Measurements from ENCODE around the gene PRPSAP2. TPM values are rescaled to one million over a fixed set of nuclear protein-coding genes. Genes with fewer than 3 reads are reported as not detected.
A peak's percentile ranks its signal among the peaks of the same experiment; 100 is the strongest.

Gene PRPSAP2
- total and polyA plus RNA-seq, 2 of the 8 experiments (the other 6 are each of a cell fraction or from before 2014, with no cell fraction given): 28.7 to 50.5 TPM

- Histone ChIP-seq H3K4me1 (replicated peaks in 1 of 4; ENCODE audit: control insufficient read depth in 3 of 4, insufficient read depth in 4 of 4, low read length in 3 of 4) (peaks cover 0 to 5% (median 0%) of the 10 kb centered on the region in 4 experiments; a peak in 2 of 7 replicates), H2BK15ac (ENCODE audit: low read length) (no peak overlapping the region), H2BK120ac (replicated peaks; ENCODE audit: low read depth, low read length) (no peak overlapping the region), H2AK5ac (ENCODE audit: low read depth, low read length) (no peak overlapping the region), H4K5ac (ENCODE audit: insufficient read length, low read depth, low read length) (no peak overlapping the region), H3K23ac (ENCODE audit: insufficient read length) (no peak overlapping the region), H3K27me3 (replicated peaks in 1 of 4; ENCODE audit: control insufficient read depth in 3 of 4, extremely low read depth in 1 of 4, insufficient read depth in 3 of 4, low read length in 3 of 4) (no peaks in the 10 kb centered on the region), H3K14ac (ENCODE audit: insufficient read length) (no peak overlapping the region), H3K23me2 (ENCODE audit: low read depth, low read length) (no peaks in the 10 kb centered on the region), H3K27ac (ENCODE audit: low read depth, low read length) (no peak overlapping the region), H3K9me3 (ENCODE audit: insufficient read depth in 2 of 2, low read depth in 1 of 2, low read length in 1 of 2) (no peaks in the 10 kb centered on the region), H3K4ac (replicated peaks; ENCODE audit: insufficient read length, low read depth, low read length) (no peak overlapping the region), H2AFZ (ENCODE audit: low read length) (no peak overlapping the region), H4K20me1 (replicated peaks in 1 of 2; ENCODE audit: control insufficient read depth in 1 of 2, insufficient read depth in 2 of 2, low read length in 2 of 2) (no peaks in the 10 kb centered on the region), H3K56ac (replicated peaks; ENCODE audit: insufficient read length, low read depth, low read length) (peak overlapping the region; percentile 33), H3K79me1 (ENCODE audit: low read depth, low read length) (no peaks in the 10 kb centered on the region), H2BK12ac (ENCODE audit: low read depth, low read length) (no peak overlapping the region), H3K4me2 (ENCODE audit: insufficient read depth in 1 of 2, low read depth in 2 of 2, low read length in 2 of 2) (no peak overlapping the region), H3K18ac (ENCODE audit: extremely low read depth, low read length) (no peak overlapping the region), H3K9ac (replicated peaks in 1 of 4; ENCODE audit: extremely low read depth in 1 of 4, low read depth in 3 of 4, low read length in 3 of 4) (no peak overlapping the region), H2BK5ac (ENCODE audit: low read depth, low read length) (no peak overlapping the region), H3K36me3 (ENCODE audit: control insufficient read depth in 2 of 4, insufficient read depth in 4 of 4, low read length in 3 of 4) (no peaks in the 10 kb centered on the region), H2BK20ac (ENCODE audit: low read length) (no peak overlapping the region), H3K4me3 (ENCODE audit: extremely low read depth in 1 of 4, insufficient read depth in 2 of 4, low read depth in 3 of 4, low read length in 4 of 4) (no peak overlapping the region), H4K91ac (replicated peaks; ENCODE audit: insufficient read length, low read length) (no peak overlapping the region), H4K8ac (ENCODE audit: extremely low read depth, insufficient read depth, low read length) (no peak overlapping the region), H3K79me2 (ENCODE audit: control insufficient read depth in 1 of 2, insufficient read depth in 2 of 2, low read length in 2 of 2) (no peaks in the 10 kb centered on the region)
- ChIA-PET CTCF (ENCODE audit: partially characterized antibody) (interaction anchor here (0.9 to 4.1 kb wide), 20 partner anchors 8 to 111 kb away, joined by 3 to 49 read pairs (median 8); partner anchors contain the start of gene SLC5A10), POLR2A (ENCODE audit: partially characterized antibody) (interaction anchor here (0.8 to 1.2 kb wide), 2 partner anchors 28 to 34 kb away, joined by 3 to 4 read pairs; no protein-coding TSS in a partner anchor)
- no peak for FAIRE-seq
- 87% methylated on average over 15 of the region's 15 CpGs; no CpG with 5 or more reads in 1 of the 2 experiments for WGBS, 2 experiments (ENCODE audit: extremely low coverage in 1 of 2, insufficient coverage in 1 of 2, insufficient read length in 1 of 2, insufficient replicate concordance in 2 of 2, low coverage in 1 of 2, low lambda C conversion rate in 2 of 2, missing lambda C conversion rate in 1 of 2)
- TF ChIP-seq YY1 (IDR thresholded peaks at IDR 0.05; ENCODE audit: low read depth, low read length): no peak
- no peak for TF ChIP-seq SIN3A (conservative IDR thresholded peaks at IDR 0.05 in 1 of 2, IDR thresholded peaks at IDR 0.05 in 1 of 2; ENCODE audit: low read depth in 1 of 2, low read length in 2 of 2)
- no peak for TF ChIP-seq CREB1 (IDR thresholded peaks at IDR 0.05)
- TF ChIP-seq CTCF (IDR thresholded peaks at IDR 0.05; ENCODE audit: control extremely low read depth in 1 of 3, insufficient read depth in 1 of 3, low read depth in 1 of 3, low read length in 3 of 3): no peak
- no peak for DNase-seq (ENCODE audit: low read depth in 1 of 2, low spot score in 2 of 2)
These were observed 102.3 kb downstream of the PRPSAP2 start for GRCh38 chr17:18960241-18960665.

Data from H1 (cell line).